ENCODE measurements around the gene GLRA2.

The GLRA2 gene

GRCh38 chrX:14672611-14673172, 143.4 kb downstream of the GLRA2 start:
- peaks cover 9% of the 10 kb centered on the region; the same call in 1 of the 2 replicates for H3F3A ChIP-seq (ENCODE audit: insufficient read depth, low read length)
- no peaks in the 10 kb centered on the region for H3K36me3 ChIP-seq (replicated peaks; ENCODE audit: insufficient read depth, low read length)
- no peaks in the 10 kb centered on the region for H3K9me3 ChIP-seq (replicated peaks; ENCODE audit: insufficient read depth, low read length)
- no peaks in the 10 kb centered on the region for H4K20me1 ChIP-seq (ENCODE audit: insufficient read depth, low read length)
- no peak overlapping the region for H3K4me3 ChIP-seq (ENCODE audit: low read length)
- no peak overlapping the region for H2AFZ ChIP-seq (ENCODE audit: low read length)
- DNase-seq: no peak
- no peaks in the 10 kb centered on the region for H3K79me2 ChIP-seq (ENCODE audit: low read length)
- no peak overlapping the region for H3K9ac ChIP-seq (ENCODE audit: low read length)
- H3K4me1 ChIP-seq (ENCODE audit: low read length): peaks cover 26% of the 10 kb centered on the region
- H3K4me2 ChIP-seq (ENCODE audit: low read depth, low read length): no peak overlapping the region
- no peaks in the 10 kb centered on the region for H3K9me2 ChIP-seq (replicated peaks; ENCODE audit: insufficient read depth, low read length)
- no peaks in the 10 kb centered on the region for H3K27me3 ChIP-seq (replicated peaks; ENCODE audit: insufficient read depth, low read length)
- H3K27ac ChIP-seq (ENCODE audit: low read length): no peak overlapping the region
- no peak for TF ChIP-seq EZH2phosphoT487 (IDR thresholded peaks at IDR 0.05; ENCODE audit: low read length)

GRCh38 chrX:14673236-14673635, 143.9 kb downstream of the GLRA2 start:
- H3K9me2 ChIP-seq (replicated peaks; ENCODE audit: insufficient read depth, low read length): no peaks in the 10 kb centered on the region
- no peak overlapping the region for H3K9ac ChIP-seq (ENCODE audit: low read length)
- H3K9me3 ChIP-seq (replicated peaks; ENCODE audit: insufficient read depth, low read length): no peaks in the 10 kb centered on the region
- H3K27ac ChIP-seq (ENCODE audit: low read length): no peak overlapping the region
- peaks cover 9% of the 10 kb centered on the region; the same call in 1 of the 2 replicates for H3F3A ChIP-seq (ENCODE audit: insufficient read depth, low read length)
- H3K79me2 ChIP-seq (ENCODE audit: low read length): no peaks in the 10 kb centered on the region
- H3K4me2 ChIP-seq (ENCODE audit: low read depth, low read length): no peak overlapping the region
- no peak overlapping the region for H2AFZ ChIP-seq (ENCODE audit: low read length)
- peaks cover 26% of the 10 kb centered on the region for H3K4me1 ChIP-seq (ENCODE audit: low read length)
- no peaks in the 10 kb centered on the region for H4K20me1 ChIP-seq (ENCODE audit: insufficient read depth, low read length)
- no peaks in the 10 kb centered on the region for H3K27me3 ChIP-seq (replicated peaks; ENCODE audit: insufficient read depth, low read length)
- no peaks in the 10 kb centered on the region for H3K36me3 ChIP-seq (replicated peaks; ENCODE audit: insufficient read depth, low read length)
- no peak for TF ChIP-seq CTCF (IDR thresholded peaks at IDR 0.05; ENCODE audit: low read length)
- no peak for TF ChIP-seq EZH2 (optimal IDR thresholded peaks at IDR 0.05; ENCODE audit: low read depth, low read length)
- no peak for TF ChIP-seq EZH2phosphoT487 (IDR thresholded peaks at IDR 0.05; ENCODE audit: low read length)
- H3K4me3 ChIP-seq (ENCODE audit: low read length): no peak overlapping the region
- no peak for DNase-seq

- Histone ChIP-seq H3K36me3 (replicated peaks; ENCODE audit: insufficient read depth, low read length) (no peaks in the 10 kb centered on the region), H2AFZ (ENCODE audit: low read length) (no peak overlapping the region), H3K9me3 (replicated peaks; ENCODE audit: insufficient read depth, low read length) (no peaks in the 10 kb centered on the region), H3K4me3 (ENCODE audit: low read length) (no peak overlapping the region), H4K20me1 (ENCODE audit: insufficient read depth, low read length) (no peaks in the 10 kb centered on the region), H3K4me1 (ENCODE audit: low read length) (peaks cover 26% of the 10 kb centered on the region), H3K4me2 (ENCODE audit: low read depth, low read length) (no peak overlapping the region), H3K79me2 (ENCODE audit: low read length) (no peaks in the 10 kb centered on the region), H3K27ac (ENCODE audit: low read length) (no peak overlapping the region), H3K27me3 (replicated peaks; ENCODE audit: insufficient read depth, low read length) (no peaks in the 10 kb centered on the region), H3K9ac (ENCODE audit: low read length) (no peak overlapping the region), H3F3A (ENCODE audit: insufficient read depth, low read length) (peaks cover 9% of the 10 kb centered on the region; the same call in 1 of the 2 replicates), H3K9me2 (replicated peaks; ENCODE audit: insufficient read depth, low read length) (no peaks in the 10 kb centered on the region)
- DNase-seq: no peak
- TF ChIP-seq CTCF (IDR thresholded peaks at IDR 0.05; ENCODE audit: low read length): no peak
- TF ChIP-seq EZH2 (optimal IDR thresholded peaks at IDR 0.05; ENCODE audit: low read depth, low read length): no peak
- TF ChIP-seq EZH2phosphoT487 (IDR thresholded peaks at IDR 0.05; ENCODE audit: low read length): no peak
Measured at GRCh38 chrX:14673764-14674163, 144.4 kb downstream of the GLRA2 start.

- H3K36me3 ChIP-seq (replicated peaks; ENCODE audit: insufficient read depth, low read length): no peaks in the 10 kb centered on the region
- H3K4me3 ChIP-seq (ENCODE audit: low read length): no peak overlapping the region
- no peaks in the 10 kb centered on the region for H3K9me2 ChIP-seq (replicated peaks; ENCODE audit: insufficient read depth, low read length)
- H3K4me2 ChIP-seq (ENCODE audit: low read depth, low read length): no peak overlapping the region
- peaks cover 9% of the 10 kb centered on the region; the same call in 1 of the 2 replicates for H3F3A ChIP-seq (ENCODE audit: insufficient read depth, low read length)
- no peak for TF ChIP-seq CTCF (IDR thresholded peaks at IDR 0.05; ENCODE audit: low read length)
- no peak for TF ChIP-seq EZH2phosphoT487 (IDR thresholded peaks at IDR 0.05; ENCODE audit: low read length)
- TF ChIP-seq EZH2 (optimal IDR thresholded peaks at IDR 0.05; ENCODE audit: low read depth, low read length): no peak
- no peaks in the 10 kb centered on the region for H3K27me3 ChIP-seq (replicated peaks; ENCODE audit: insufficient read depth, low read length)
- no peak for DNase-seq
- H3K9me3 ChIP-seq (replicated peaks; ENCODE audit: insufficient read depth, low read length): no peaks in the 10 kb centered on the region
- H3K27ac ChIP-seq (ENCODE audit: low read length): no peak overlapping the region
- no peak overlapping the region for H2AFZ ChIP-seq (ENCODE audit: low read length)
- H3K9ac ChIP-seq (ENCODE audit: low read length): no peak overlapping the region
- no peaks in the 10 kb centered on the region for H4K20me1 ChIP-seq (ENCODE audit: insufficient read depth, low read length)
- no peaks in the 10 kb centered on the region for H3K79me2 ChIP-seq (ENCODE audit: low read length)
- H3K4me1 ChIP-seq (ENCODE audit: low read length): peaks cover 18% of the 10 kb centered on the region
Measured at GRCh38 chrX:14675500-14675899, 146.2 kb downstream of the GLRA2 start.
